MM.1S (cell line): Measurements from ENCODE around the gene TMEM200A.

Experiments used
- DNase-seq: peaks from one replicate; pipeline ENCODE4 v3.0.0-alpha.2; 2015
- H2AFZ ChIP-seq: fragments of 300-600 bp; sonication (generic); 2 replicates; pipeline ENCODE4 v1.6.0; 2016; ENCODE audit warnings: antibody characterized with exemption, low read length
- H3F3A ChIP-seq: fragments of 300-600 bp; sonication (generic); 2 replicates; pipeline ENCODE4 v1.6.1; 2016; ENCODE audit warnings: mild to moderate bottlenecking, antibody characterized with exemption, low read length, moderate library complexity, mixed read lengths; ENCODE audit not compliant: insufficient read depth
- H3K27ac ChIP-seq: fragments of 300-600 bp; sonication (generic); 2 replicates; pipeline ENCODE4 v1.5.1; 2016; ENCODE audit warnings: mild to moderate bottlenecking, low read length
- H3K27me3 ChIP-seq: fragments of 300-600 bp; sonication (generic); replicated peaks from 2 replicates; pipeline ENCODE4 v1.6.0; 2016; ENCODE audit warnings: low read length; ENCODE audit not compliant: insufficient read depth
- H3K36me3 ChIP-seq: fragments of 300-600 bp; sonication (generic); replicated peaks from 2 replicates; pipeline ENCODE4 v1.6.1; 2016; ENCODE audit warnings: mild to moderate bottlenecking, low read length, mixed read lengths; ENCODE audit not compliant: insufficient read depth
- H3K4me1 ChIP-seq: fragments of 300-600 bp; sonication (generic); 2 replicates; pipeline ENCODE4 v1.6.1; 2016; ENCODE audit warnings: low read length, mixed read lengths
- H3K4me2 ChIP-seq: fragments of 300-600 bp; sonication (generic); 2 replicates; pipeline ENCODE4 v1.6.0; 2016; ENCODE audit warnings: low read depth, low read length
- H3K4me3 ChIP-seq: fragments of 300-600 bp; sonication (generic); 2 replicates; pipeline ENCODE4 v1.5.1; 2016; ENCODE audit warnings: low read length, mixed read lengths
- H3K79me2 ChIP-seq: fragments of 300-600 bp; sonication (generic); 2 replicates; pipeline ENCODE4 v1.6.1; 2016; ENCODE audit warnings: mixed run types, low read length, mixed read lengths
- H3K9ac ChIP-seq: fragments of 300-600 bp; sonication (generic); 2 replicates; pipeline ENCODE4 v1.6.1; 2016; ENCODE audit warnings: low read length, mixed read lengths
- H3K9me2 ChIP-seq: fragments of 300-600 bp; sonication (generic); replicated peaks from 2 replicates; pipeline ENCODE4 v1.6.1; 2016; ENCODE audit warnings: mild to moderate bottlenecking, low read length, mixed read lengths; ENCODE audit not compliant: insufficient read depth
- H3K9me3 ChIP-seq: fragments of 300-600 bp; sonication (generic); replicated peaks from 2 replicates; pipeline ENCODE4 v1.6.1; 2016; ENCODE audit warnings: mild to moderate bottlenecking, low read length, mixed read lengths; ENCODE audit not compliant: insufficient read depth
- H4K20me1 ChIP-seq: fragments of 300-600 bp; sonication (generic); 2 replicates; pipeline ENCODE4 v1.6.1; 2016; ENCODE audit warnings: mild to moderate bottlenecking, low read length, moderate library complexity, mixed read lengths; ENCODE audit not compliant: insufficient read depth
- EZH2 ChIP-seq: fragments of 300-600 bp; sonication (generic); optimal IDR thresholded peaks from 2 replicates; pipeline ENCODE3; 2017; ENCODE audit warnings: low read depth, mild to moderate bottlenecking, antibody characterized with exemption, low read length, mixed read lengths
- EZH2phosphoT487 ChIP-seq: fragments of 300-600 bp; sonication (generic); IDR thresholded peaks from 2 replicates; pipeline ENCODE4 v1.6.1; 2018; ENCODE audit warnings: antibody characterized with exemption, low read length
- TF ChIP-seq, protein P1 (sequence below): fragments of 300-600 bp; sonication (generic); IDR thresholded peaks from 2 replicates; pipeline ENCODE4 v1.5.1; 2016; ENCODE audit warnings: antibody characterized with exemption, low read length, mixed read lengths

The TMEM200A gene

DNA sequence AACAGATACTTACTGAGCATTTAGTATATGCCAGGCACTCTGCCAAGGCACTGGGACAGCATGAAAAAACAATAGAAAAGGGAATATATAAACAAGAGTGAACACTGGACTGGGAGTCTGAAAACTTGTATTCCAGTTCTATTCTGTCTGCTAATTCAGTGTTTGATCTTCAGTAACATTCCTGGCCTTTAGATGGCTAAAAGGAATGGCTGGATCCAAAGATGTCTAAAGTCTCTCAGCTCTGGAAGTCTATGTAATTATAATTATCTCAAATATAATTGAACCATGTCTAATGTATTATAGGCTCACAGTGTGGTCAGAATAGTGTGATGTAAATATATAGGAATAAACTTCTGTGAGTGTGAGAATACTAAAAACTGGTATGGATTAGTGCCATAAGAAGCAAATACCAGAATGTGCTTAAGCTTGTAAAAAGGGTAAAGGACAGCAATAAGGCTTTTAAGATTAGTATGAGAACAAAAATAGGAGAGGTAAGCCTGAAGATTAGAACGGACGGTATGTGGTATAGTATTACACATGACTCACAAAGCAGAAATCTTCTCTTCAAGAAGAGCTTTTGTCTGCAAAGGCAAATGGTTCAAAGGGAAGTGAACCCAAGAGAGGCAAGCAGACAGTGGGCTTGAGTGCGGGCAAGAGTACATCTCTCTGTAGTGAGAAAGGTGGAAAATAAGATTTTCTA is 68.5 kb downstream of the TMEM200A start:
- no peaks in the 10 kb centered on the region for H3F3A ChIP-seq
- no peaks in the 10 kb centered on the region for H3K9me2 ChIP-seq
- no peak overlapping the region for H3K4me2 ChIP-seq
- TF ChIP-seq EZH2 (no peak), EZH2phosphoT487 (no peak)
- TF ChIP-seq, protein P1, sequence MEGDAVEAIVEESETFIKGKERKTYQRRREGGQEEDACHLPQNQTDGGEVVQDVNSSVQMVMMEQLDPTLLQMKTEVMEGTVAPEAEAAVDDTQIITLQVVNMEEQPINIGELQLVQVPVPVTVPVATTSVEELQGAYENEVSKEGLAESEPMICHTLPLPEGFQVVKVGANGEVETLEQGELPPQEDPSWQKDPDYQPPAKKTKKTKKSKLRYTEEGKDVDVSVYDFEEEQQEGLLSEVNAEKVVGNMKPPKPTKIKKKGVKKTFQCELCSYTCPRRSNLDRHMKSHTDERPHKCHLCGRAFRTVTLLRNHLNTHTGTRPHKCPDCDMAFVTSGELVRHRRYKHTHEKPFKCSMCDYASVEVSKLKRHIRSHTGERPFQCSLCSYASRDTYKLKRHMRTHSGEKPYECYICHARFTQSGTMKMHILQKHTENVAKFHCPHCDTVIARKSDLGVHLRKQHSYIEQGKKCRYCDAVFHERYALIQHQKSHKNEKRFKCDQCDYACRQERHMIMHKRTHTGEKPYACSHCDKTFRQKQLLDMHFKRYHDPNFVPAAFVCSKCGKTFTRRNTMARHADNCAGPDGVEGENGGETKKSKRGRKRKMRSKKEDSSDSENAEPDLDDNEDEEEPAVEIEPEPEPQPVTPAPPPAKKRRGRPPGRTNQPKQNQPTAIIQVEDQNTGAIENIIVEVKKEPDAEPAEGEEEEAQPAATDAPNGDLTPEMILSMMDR = no peak
- H3K27me3 ChIP-seq = no peaks in the 10 kb centered on the region
- no peak overlapping the region for H2AFZ ChIP-seq
- H3K27ac ChIP-seq = no peak overlapping the region
- no peaks in the 10 kb centered on the region for H3K9me3 ChIP-seq
- H4K20me1 ChIP-seq = no peaks in the 10 kb centered on the region
- no peaks in the 10 kb centered on the region for H3K4me1 ChIP-seq
- no peak overlapping the region for H3K9ac ChIP-seq
- no peak overlapping the region for H3K4me3 ChIP-seq
- no peaks in the 10 kb centered on the region for H3K36me3 ChIP-seq
- H3K79me2 ChIP-seq = no peaks in the 10 kb centered on the region
- DNase-seq = no peak

DNA sequence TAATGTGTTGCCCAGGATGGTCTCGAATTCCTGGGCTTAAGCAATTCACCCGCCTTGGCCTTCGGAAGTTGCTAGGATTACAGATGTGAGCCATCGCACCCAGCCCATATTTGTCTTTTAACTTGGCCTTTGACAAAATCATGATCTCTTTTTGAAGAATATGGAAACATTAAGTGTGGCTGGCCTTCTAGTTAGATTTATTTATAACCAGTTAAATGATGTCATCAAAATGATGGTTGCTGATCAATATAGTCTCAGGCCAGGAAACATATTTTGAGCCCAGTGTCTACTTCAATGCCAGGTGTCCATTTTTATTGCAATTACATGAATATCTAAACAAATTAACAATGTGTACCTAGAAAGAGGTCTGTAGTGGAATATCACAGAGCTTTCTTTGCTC is 69.4 kb downstream of the TMEM200A start:
- Histone ChIP-seq H3K9me3 (no peaks in the 10 kb centered on the region), H3K4me2 (no peak overlapping the region), H3K4me3 (no peak overlapping the region), H3K4me1 (no peaks in the 10 kb centered on the region), H3K36me3 (no peaks in the 10 kb centered on the region), H4K20me1 (no peaks in the 10 kb centered on the region), H3F3A (no peaks in the 10 kb centered on the region), H3K27me3 (no peaks in the 10 kb centered on the region), H2AFZ (no peak overlapping the region), H3K79me2 (no peaks in the 10 kb centered on the region), H3K9ac (no peak overlapping the region), H3K27ac (no peak overlapping the region), H3K9me2 (no peaks in the 10 kb centered on the region)
- TF ChIP-seq, protein P1 = no peak
- TF ChIP-seq EZH2phosphoT487 = no peak
- TF ChIP-seq EZH2 = no peak
- DNase-seq = no peak

DNA sequence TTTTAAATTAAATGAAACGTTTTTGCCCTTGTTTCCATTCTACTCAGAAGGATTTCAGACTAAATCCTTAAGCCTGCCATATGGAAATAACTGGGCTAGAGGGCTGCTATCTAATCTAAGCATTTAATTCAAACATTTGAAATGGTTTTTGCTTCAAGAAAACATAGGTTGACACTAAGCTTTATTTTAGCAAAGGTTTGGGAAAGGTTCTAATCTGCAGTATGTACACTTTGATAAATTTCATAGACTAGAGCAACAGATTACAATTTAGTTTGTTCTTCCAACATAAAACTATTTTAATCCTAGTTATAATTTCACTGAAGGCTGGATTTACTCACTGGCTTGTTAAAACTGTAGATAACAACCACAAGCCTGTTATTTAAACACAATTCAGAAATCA is 72.1 kb downstream of the TMEM200A start:
- H3K27ac ChIP-seq = no peak overlapping the region
- H4K20me1 ChIP-seq = no peaks in the 10 kb centered on the region
- TF ChIP-seq EZH2phosphoT487 (no peak), EZH2 (no peak)
- TF ChIP-seq, protein P1 = no peak
- no peaks in the 10 kb centered on the region for H3K79me2 ChIP-seq
- no peak for DNase-seq
- H3K4me3 ChIP-seq = no peak overlapping the region
- no peak overlapping the region for H3K4me2 ChIP-seq
- H3F3A ChIP-seq = no peaks in the 10 kb centered on the region
- no peak overlapping the region for H2AFZ ChIP-seq
- H3K4me1 ChIP-seq = no peaks in the 10 kb centered on the region
- H3K36me3 ChIP-seq = no peaks in the 10 kb centered on the region
- no peak overlapping the region for H3K9ac ChIP-seq
- no peaks in the 10 kb centered on the region for H3K9me2 ChIP-seq
- H3K27me3 ChIP-seq = no peaks in the 10 kb centered on the region
- H3K9me3 ChIP-seq = no peaks in the 10 kb centered on the region
